ENCODE results near the gene SMAD5.

- TF ChIP-seq CTCF (IDR thresholded peaks at IDR 0.05) (no peak), POLR2A (IDR thresholded peaks at IDR 0.05) (no peak)
Measured at GRCh38 chr5:136207631-136208030, 75.0 kb downstream of the SMAD5 start.
